HCEC 1CT (cell line): ENCODE results near the gene SBF1.
"Not testable (repeated sequence)": the region's sequence is repeated elsewhere in the genome, so short reads cannot be mapped to it uniquely, and the experiment has no call there.

Experiments
- DNase-seq: peaks from one replicate; pipeline ENCODE4 v3.0.0-alpha.2; 2017

SBF1 gene

GRCh38 chr22:50422961-50423815 lies 51.6 kb downstream of the SBF1 start:
- no peak for DNase-seq

GRCh38 chr22:50422046-50422445 lies 52.8 kb downstream of the SBF1 start:
- DNase-seq: no peak

GRCh38 chr22:50420581-50420980 lies 54.3 kb downstream of the SBF1 start:
- DNase-seq: no peak

GRCh38 chr22:50420015-50420414 lies 54.8 kb downstream of the SBF1 start:
- DNase-seq: no peak

GRCh38 chr22:50419116-50419515 lies 55.7 kb downstream of the SBF1 start:
- no peak for DNase-seq

- DNase-seq: no peak
Measured at GRCh38 chr22:50418624-50419023, 56.2 kb downstream of the SBF1 start.

- DNase-seq: no peak
Measured at GRCh38 chr22:50417411-50418210, 57.2 kb downstream of the SBF1 start.

GRCh38 chr22:50416996-50417395 lies 57.8 kb downstream of the SBF1 start:
- DNase-seq: no peak

- DNase-seq: no peak
Measured at GRCh38 chr22:50415426-50415825, 59.4 kb downstream of the SBF1 start.

GRCh38 chr22:50414476-50415248 lies 60.2 kb downstream of the SBF1 start:
- no peak for DNase-seq

- not testable (repeated sequence) for DNase-seq
Measured at GRCh38 chr22:50408954-50409353, 65.9 kb downstream of the SBF1 start.

GRCh38 chr22:50408311-50408710 lies 66.5 kb downstream of the SBF1 start:
- no peak for DNase-seq

GRCh38 chr22:50406416-50407170 lies 68.2 kb downstream of the SBF1 start:
- no peak for DNase-seq

GRCh38 chr22:50403701-50404101 lies 71.1 kb downstream of the SBF1 start:
- DNase-seq: no peak

- no peak for DNase-seq
Measured at GRCh38 chr22:50401907-50402306, 72.9 kb downstream of the SBF1 start.

GRCh38 chr22:50400931-50401330 lies 73.9 kb downstream of the SBF1 start:
- DNase-seq: no peak

- DNase-seq: no peak
Measured at GRCh38 chr22:50400406-50400805, 74.4 kb downstream of the SBF1 start.

GRCh38 chr22:50399751-50400331 lies 75.0 kb downstream of the SBF1 start:
- DNase-seq: peak; percentile 19

- DNase-seq: no peak
Measured at GRCh38 chr22:50398831-50399648, 75.8 kb downstream of the SBF1 start.

GRCh38 chr22:50397371-50398060 lies 77.3 kb downstream of the SBF1 start:
- DNase-seq: not testable (repeated sequence)
